Stomach (tissue), 9 donors: ENCODE measurements around the gene EPB41L4B. TPM values are rescaled to one million over a fixed set of nuclear protein-coding genes. Genes with fewer than 3 reads are reported as not detected.

Source experiments
- DNase-seq, 2 donors: peaks; one replicate each; pipeline versions ENCODE4 v3.0.0 to v3.0.0-alpha.2; 2013 to 2019
- H3K27ac ChIP-seq, 5 donors: fragments of 200-600 bp in 4 of 5; sonication (generic) in 4 of 5; one replicate each; pipeline ENCODE4 v1.5.1; 2013 to 2019; ENCODE audit warnings: mild to moderate bottlenecking in 1 of 5, moderate library complexity in 1 of 5
- H3K27me3 ChIP-seq, 3 donors: fragments of 200-600 bp; sonication (generic); one replicate each; pipeline ENCODE4 v1.5.1; 2017 to 2019; ENCODE audit warnings: mixed run types in 1 of 3
- H3K36me3 ChIP-seq, 4 donors: fragments of 200-600 bp; sonication (generic); 1 replicate in 3 of 4; 2 replicates in 1 of 4; pipeline ENCODE4 v1.5.1; 2016 to 2019
- H3K4me1 ChIP-seq, 4 donors: fragments of 200-600 bp; sonication (generic); one replicate each; pipeline ENCODE4 v1.5.1; 2016 to 2019
- H3K4me3 ChIP-seq, 4 donors: fragments of 200-600 bp; sonication (generic) in 3 of 4; one replicate each; pipeline ENCODE4 v1.5.1; 2016 to 2019; ENCODE audit warnings: mild to moderate bottlenecking in 1 of 4
- H3K9me3 ChIP-seq, 4 donors: fragments of 200-600 bp; sonication (generic); one replicate each; pipeline ENCODE4 v1.5.1; 2016 to 2019
- CTCF ChIP-seq, 7 experiments: fragments of 450-650 bp in 4 of 7; fragments of 200-600 bp in 3 of 7; sonication (generic) in 3 of 7; IDR thresholded peaks; one replicate each; pipeline ENCODE4 v1.5.1; 2016 to 2019; ENCODE audit warnings: antibody characterized with exemption in 7 of 7, control low read depth in 2 of 7, mild to moderate bottlenecking in 1 of 7
- EP300 ChIP-seq: sonication (generic); formaldehyde crosslinking; IDR thresholded peaks from one replicate; pipeline ENCODE4 v1.6.1; 2017; ENCODE audit warnings: antibody characterized with exemption
- POLR2A ChIP-seq, 4 donors: fragments of 450-650 bp; IDR thresholded peaks; one replicate each; pipeline ENCODE4 v1.6.1; 2016; ENCODE audit warnings: antibody characterized with exemption in 4 of 4, control low read depth in 2 of 4, mild to moderate bottlenecking in 1 of 4, moderate library complexity in 1 of 4
- POLR2AphosphoS5 ChIP-seq, 3 donors: sonication (generic); formaldehyde crosslinking; IDR thresholded peaks; one replicate each; pipeline ENCODE4 v1.6.1; 2016; ENCODE audit warnings: antibody characterized with exemption in 3 of 3
- WGBS, 5 donors: extraction: QIAGEN DNeasy Blood & Tissue Kit in 3 of 5; methylation state at CpG; one replicate each; pipeline versions ENCODE4 v1.1.5 to v1.1.7; 2013 to 2018; 5-methylcytosine and 5-hydroxymethylcytosine counted together
- intact Hi-C: fragments of 100-400 bp; cut with DNase I; formaldehyde crosslinking; loops from one replicate; pipeline ENCODE4 v1.15.1; 2023; ENCODE audit warnings: low total_unique reads
- polyA plus RNA-seq, 3 donors: library from polyadenylated mRNA; stranded (reverse); fragments of 200-250 nt; gene quantifications; one replicate each; pipeline ENCODE4 v1.2.3, GENCODE V29; 2013
- total RNA-seq, 5 donors: library from RNA; depleted of rRNA; stranded (reverse); fragments of >200 nt; gene quantifications; one replicate each; pipeline versions ENCODE4 v1.1.0 to v1.2.3, GENCODE V29; 2014 to 2016
- donor health status: healthy with polysubstance abuse.
- donor health status: Bipolar disorder and iron deficiency.
- donor health status: healthy.

The EPB41L4B gene
- total and polyA plus RNA-seq, 8 donors, result 9.2 to 52.4 (median 24.4) TPM

- WGBS, 5 donors, result 23 to 39% (median 32%) methylated on average over 11 of the region's 11 CpGs
- no peak overlapping the region for H3K4me3 ChIP-seq
Measured at GRCh38 chr9:109329638-109330258, 8.9 kb upstream of the EPB41L4B start.

GRCh38 chr9:109328978-109329637 is 8.2 kb upstream of the EPB41L4B start:
- 20 to 38% (median 24%) methylated on average over 10 to 12 of the region's 12 CpGs for WGBS, 5 donors
- H3K27ac ChIP-seq, result peak overlapping the region; percentile 87 to 96 (median 88)

More at GRCh38 chr9:109329638-109330258, 8.9 kb upstream of the EPB41L4B start:
- Histone ChIP-seq H3K27ac (peak overlapping the region; percentile 87 to 96 (median 88)), H3K27me3 (no peaks in the 10 kb centered on the region), H3K9me3 (no peaks in the 10 kb centered on the region), H3K36me3 (no peaks in the 10 kb centered on the region), H3K4me1 (peaks cover 9 to 47% (median 21%) of the 10 kb centered on the region in 4 donors)
- DNase-seq, result peak; percentile 69 to 88
- TF ChIP-seq CTCF (IDR thresholded peaks at IDR 0.05), result no peak
- peak in 2 of 3 donors; percentile 41 to 68 for TF ChIP-seq POLR2AphosphoS5 (IDR thresholded peaks at IDR 0.05)
- peak in 1 of 4 donors; percentile 15 for TF ChIP-seq POLR2A (IDR thresholded peaks at IDR 0.05)
- no peak for TF ChIP-seq EP300
- intact Hi-C loops, result no loop called here

GRCh38 chr9:109325089-109325488 is 4.2 kb upstream of the EPB41L4B start:
- DNase-seq, result no peak
- no peak for TF ChIP-seq CTCF (IDR thresholded peaks at IDR 0.05)
- no peak for TF ChIP-seq POLR2A (IDR thresholded peaks at IDR 0.05)
- TF ChIP-seq POLR2AphosphoS5 (IDR thresholded peaks at IDR 0.05), result no peak
- no peak for TF ChIP-seq EP300
- intact Hi-C loops, result no loop called here
- peaks cover 0 to 16% (median 0%) of the 10 kb centered on the region in 3 donors for H3K27me3 ChIP-seq
- no peak overlapping the region for H3K27ac ChIP-seq
- no peaks in the 10 kb centered on the region for H3K36me3 ChIP-seq
- H3K9me3 ChIP-seq, result no peaks in the 10 kb centered on the region
- peaks cover 6 to 34% (median 17%) of the 10 kb centered on the region in 4 donors for H3K4me1 ChIP-seq
- H3K4me3 ChIP-seq, result no peak overlapping the region

More at GRCh38 chr9:109328978-109329637, 8.2 kb upstream of the EPB41L4B start:
- Histone ChIP-seq H3K36me3 (no peaks in the 10 kb centered on the region), H3K4me3 (no peak overlapping the region), H3K27me3 (no peaks in the 10 kb centered on the region), H3K4me1 (peaks cover 9 to 47% (median 21%) of the 10 kb centered on the region in 4 donors), H3K9me3 (no peaks in the 10 kb centered on the region)
- DNase-seq, result peak; percentile 86 to 89
- TF ChIP-seq POLR2A (IDR thresholded peaks at IDR 0.05) (no peak), POLR2AphosphoS5 (IDR thresholded peaks at IDR 0.05) (peak in 2 of 3 donors; percentile 50 to 52)
- intact Hi-C loops, result no loop called here

GRCh38 chr9:109323771-109324170 is 2.9 kb upstream of the EPB41L4B start:
- Histone ChIP-seq H3K36me3 (no peaks in the 10 kb centered on the region), H3K4me3 (no peak overlapping the region), H3K9me3 (no peaks in the 10 kb centered on the region), H3K27ac (no peak overlapping the region), H3K27me3 (peaks cover 0 to 29% (median 13%) of the 10 kb centered on the region in 3 donors), H3K4me1 (peaks cover 4 to 24% (median 19%) of the 10 kb centered on the region in 4 donors)
- 80 to 83% (median 83%) methylated on average over 3 of the region's 3 CpGs for WGBS, 5 donors
- TF ChIP-seq POLR2AphosphoS5 (IDR thresholded peaks at IDR 0.05), result no peak
- no peak for TF ChIP-seq POLR2A (IDR thresholded peaks at IDR 0.05)
- no peak for TF ChIP-seq EP300
- TF ChIP-seq CTCF (IDR thresholded peaks at IDR 0.05), result no peak
- DNase-seq, result no peak
- intact Hi-C loops, result no loop called here
